ENCODE data around the gene NADSYN1.
"Not testable (repeated sequence)": the region's sequence is repeated elsewhere in the genome, so short reads cannot be mapped to it uniquely, and the experiment has no call there.

NADSYN1 gene

GRCh38 chr11:71527576-71528210 is 74.7 kb downstream of the NADSYN1 start:
- Histone ChIP-seq H3K27ac (no peak overlapping the region), H3K9me3 (ENCODE audit: control insufficient read depth, low read length) (no peaks in the 10 kb centered on the region), H2AFZ (no peak overlapping the region), H3K4me2 (ENCODE audit: low read length) (no peak overlapping the region), H3K79me2 (no peaks in the 10 kb centered on the region), H3K9ac (no peak overlapping the region), H3K36me3 (ENCODE audit: control insufficient read depth, insufficient read depth, low read length) (no peaks in the 10 kb centered on the region), H3K4me3 (ENCODE audit: low read depth, low read length) (no peak overlapping the region), H3K4me1 (no peaks in the 10 kb centered on the region), H3K27me3 (ENCODE audit: control insufficient read depth, insufficient read depth, low read length) (no peaks in the 10 kb centered on the region)
- no peak for TF ChIP-seq CTCF (IDR thresholded peaks at IDR 0.05)

GRCh38 chr11:71530602-71531001 is 77.6 kb downstream of the NADSYN1 start:
- H3K4me2 ChIP-seq (ENCODE audit: low read length), result no peak overlapping the region
- H3K36me3 ChIP-seq (ENCODE audit: control insufficient read depth, insufficient read depth, low read length), result no peaks in the 10 kb centered on the region
- no peak overlapping the region for H3K27ac ChIP-seq
- H3K4me1 ChIP-seq, result no peaks in the 10 kb centered on the region
- H3K9ac ChIP-seq, result no peak overlapping the region
- no peaks in the 10 kb centered on the region for H3K9me3 ChIP-seq (ENCODE audit: control insufficient read depth, low read length)
- no peak overlapping the region for H2AFZ ChIP-seq
- H3K4me3 ChIP-seq (ENCODE audit: low read depth, low read length), result no peak overlapping the region
- H3K79me2 ChIP-seq, result no peaks in the 10 kb centered on the region
- H3K27me3 ChIP-seq (ENCODE audit: control insufficient read depth, insufficient read depth, low read length), result no peaks in the 10 kb centered on the region
- no peak for TF ChIP-seq CTCF (IDR thresholded peaks at IDR 0.05)

GRCh38 chr11:71532036-71532610 is 79.1 kb downstream of the NADSYN1 start:
- H2AFZ ChIP-seq, result no peak overlapping the region
- H3K4me2 ChIP-seq (ENCODE audit: low read length), result no peak overlapping the region
- no peak for TF ChIP-seq CTCF (IDR thresholded peaks at IDR 0.05)
- no peak overlapping the region for H3K27ac ChIP-seq
- no peaks in the 10 kb centered on the region for H3K9me3 ChIP-seq (ENCODE audit: control insufficient read depth, low read length)
- H3K36me3 ChIP-seq (ENCODE audit: control insufficient read depth, insufficient read depth, low read length), result no peaks in the 10 kb centered on the region
- H3K4me3 ChIP-seq (ENCODE audit: low read depth, low read length), result no peak overlapping the region
- no peaks in the 10 kb centered on the region for H3K79me2 ChIP-seq
- no peaks in the 10 kb centered on the region for H3K4me1 ChIP-seq
- H3K9ac ChIP-seq, result no peak overlapping the region
- no peaks in the 10 kb centered on the region for H3K27me3 ChIP-seq (ENCODE audit: control insufficient read depth, insufficient read depth, low read length)

- not testable (repeated sequence) for H3K27ac ChIP-seq; H3K9ac ChIP-seq; H3K4me3 ChIP-seq (ENCODE audit: low read depth, low read length); H2AFZ ChIP-seq; H3K27me3 ChIP-seq (ENCODE audit: control insufficient read depth, insufficient read depth, low read length); H3K4me1 ChIP-seq; H3K79me2 ChIP-seq; H3K36me3 ChIP-seq (ENCODE audit: control insufficient read depth, insufficient read depth, low read length); H3K4me2 ChIP-seq (ENCODE audit: low read length); H3K9me3 ChIP-seq (ENCODE audit: control insufficient read depth, low read length)
Observed at GRCh38 chr11:71534711-71535608, 82.0 kb downstream of the NADSYN1 start.

- no peaks in the 10 kb centered on the region for H3K27me3 ChIP-seq (ENCODE audit: control insufficient read depth, insufficient read depth, low read length)
- H3K79me2 ChIP-seq, result no peaks in the 10 kb centered on the region
- no peaks in the 10 kb centered on the region for H3K36me3 ChIP-seq (ENCODE audit: control insufficient read depth, insufficient read depth, low read length)
- H3K4me2 ChIP-seq (ENCODE audit: low read length), result no peak overlapping the region
- TF ChIP-seq CTCF (IDR thresholded peaks at IDR 0.05), result no peak
- no peak overlapping the region for H3K27ac ChIP-seq
- no peaks in the 10 kb centered on the region for H3K9me3 ChIP-seq (ENCODE audit: control insufficient read depth, low read length)
- no peak overlapping the region for H3K4me3 ChIP-seq (ENCODE audit: low read depth, low read length)
- H3K4me1 ChIP-seq, result no peaks in the 10 kb centered on the region
- H3K9ac ChIP-seq, result no peak overlapping the region
- H2AFZ ChIP-seq, result no peak overlapping the region
Observed at GRCh38 chr11:71535825-71536224, 82.8 kb downstream of the NADSYN1 start.
